ENCODE data around the gene STK39. TPM values are rescaled to one million over a fixed set of nuclear protein-coding genes. Genes with fewer than 3 reads are reported as not detected.
A peak's percentile ranks its signal among the peaks of the same experiment; 100 is the strongest.
"Not testable (repeated sequence)": the region's sequence is repeated elsewhere in the genome, so short reads cannot be mapped to it uniquely, and the experiment has no call there.

Gene STK39
- total RNA-seq, 1 experiment from 2014 or later = 27.4 TPM

DNA sequence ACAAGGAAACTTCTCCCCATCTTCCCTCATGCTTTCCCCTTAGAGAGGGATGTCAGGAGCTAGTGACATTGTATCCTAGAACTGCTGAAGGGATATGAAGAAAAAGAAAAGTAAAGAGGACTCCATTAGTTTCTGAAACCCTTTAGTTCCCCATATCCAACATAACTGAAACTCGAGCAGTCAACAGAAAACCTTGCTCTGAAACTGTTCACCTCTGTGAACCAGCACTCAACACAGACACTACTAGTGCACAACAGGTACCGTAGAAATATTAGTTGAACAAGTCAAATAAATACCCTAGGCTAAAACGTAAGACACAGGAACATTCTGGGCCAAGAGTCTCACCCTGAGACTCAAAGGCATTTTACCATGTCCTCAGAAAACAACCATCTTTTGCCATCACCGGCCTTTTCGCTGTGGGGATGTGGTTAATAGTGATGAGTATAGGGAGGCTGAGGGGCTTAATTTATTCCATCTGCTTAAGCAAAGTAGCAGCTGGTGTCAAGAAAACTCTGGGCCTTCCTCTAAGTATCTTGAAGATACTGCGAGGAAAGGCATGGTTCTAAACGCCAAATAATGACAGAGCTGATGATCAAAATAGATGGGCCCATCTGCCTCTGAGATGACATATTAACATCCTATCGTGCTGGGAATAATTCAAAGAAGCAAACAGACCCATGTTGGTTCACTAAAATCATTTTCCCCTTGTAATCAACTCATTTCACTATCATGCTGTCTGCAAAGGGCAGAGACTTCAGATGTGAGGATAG lies 156.8 kb downstream of the STK39 start:
- DNase-seq (ENCODE audit: low read depth) = no peak

DNA sequence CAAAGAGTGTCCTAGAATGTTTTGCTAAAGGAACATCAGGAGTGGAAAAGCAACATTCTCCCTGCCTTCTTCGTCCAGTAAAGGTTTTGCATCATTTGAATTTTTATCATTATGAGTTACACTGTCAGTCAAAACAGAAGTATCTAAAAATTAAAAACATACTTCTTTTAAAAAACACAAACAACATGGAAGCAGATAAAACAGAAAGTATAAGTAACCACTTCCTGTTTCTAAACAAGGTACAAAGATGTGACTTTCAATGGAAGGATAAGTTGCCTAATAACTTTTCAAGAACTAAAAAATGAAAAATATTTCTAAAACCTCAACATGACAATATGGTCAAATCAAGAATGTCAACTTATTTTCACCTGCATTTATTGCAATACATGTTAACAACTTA lies 158.2 kb downstream of the STK39 start:
- DNase-seq (ENCODE audit: low read depth) = no peak

DNA sequence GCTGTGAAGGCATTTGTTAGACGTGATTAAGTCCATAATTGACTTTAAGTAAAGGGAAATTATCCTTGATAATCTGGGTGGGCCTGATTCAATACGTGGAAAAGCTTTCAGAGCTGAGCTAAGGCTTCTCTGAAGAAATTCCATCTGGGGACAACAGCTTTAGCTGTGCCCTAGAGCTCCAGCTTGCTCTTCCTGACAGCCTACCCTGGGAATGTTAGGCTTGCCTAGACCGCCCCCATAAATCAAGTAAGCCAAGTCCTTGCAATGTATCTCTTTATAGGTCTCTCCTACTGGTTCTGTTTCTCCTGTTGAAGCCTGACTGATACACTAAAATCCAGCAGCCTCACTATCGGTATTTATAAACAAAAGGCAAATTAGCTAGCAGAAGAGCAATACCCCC lies 160.0 kb downstream of the STK39 start:
- no peak for DNase-seq (ENCODE audit: low read depth)

DNA sequence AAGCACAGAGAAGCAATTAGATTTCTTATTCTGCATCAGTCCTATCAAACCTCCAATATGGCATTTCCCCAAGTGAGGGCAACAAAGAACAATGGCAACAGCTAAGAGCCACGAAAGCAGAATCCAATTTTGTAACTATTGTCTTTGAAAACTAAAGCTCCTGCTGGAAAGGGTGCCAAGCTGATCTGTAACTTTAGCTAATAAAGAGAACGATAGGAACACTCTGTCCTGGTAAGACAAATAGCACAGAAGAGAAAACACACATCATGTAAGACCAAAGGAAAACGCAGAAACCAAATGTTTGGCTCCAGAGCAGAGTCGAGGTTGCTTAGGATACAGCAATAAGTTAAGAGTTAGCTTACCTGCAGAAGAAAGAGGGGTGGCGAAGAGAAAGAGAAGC lies 160.5 kb downstream of the STK39 start:
- DNase-seq (ENCODE audit: low read depth) = no peak

DNA sequence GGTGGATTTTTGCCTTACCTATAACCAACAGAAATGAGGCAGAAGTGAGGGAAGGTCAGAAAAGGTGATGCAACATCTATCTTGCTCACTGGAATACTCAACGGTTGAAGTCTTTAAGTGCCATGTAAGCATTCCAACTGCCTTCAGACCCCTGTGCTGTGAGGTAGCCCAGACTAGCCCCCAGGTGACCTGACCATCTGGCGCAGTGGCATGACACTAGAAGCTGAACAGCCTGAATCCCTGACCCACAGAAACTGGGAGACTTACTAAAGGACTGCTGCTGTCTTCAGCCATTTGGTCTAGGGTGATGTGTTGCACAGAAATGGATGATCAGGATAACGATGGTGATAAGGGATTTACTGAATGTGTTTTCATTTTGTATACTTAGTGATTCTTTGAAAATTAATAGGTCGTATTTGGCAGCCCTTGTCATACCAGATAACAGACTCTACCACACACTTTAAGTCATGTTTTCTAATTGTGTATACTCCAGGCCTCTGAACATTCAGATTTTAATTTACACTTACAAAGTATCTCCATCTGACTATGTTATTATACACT lies 161.5 kb downstream of the STK39 start:
- no peak for DNase-seq (ENCODE audit: low read depth)

DNA sequence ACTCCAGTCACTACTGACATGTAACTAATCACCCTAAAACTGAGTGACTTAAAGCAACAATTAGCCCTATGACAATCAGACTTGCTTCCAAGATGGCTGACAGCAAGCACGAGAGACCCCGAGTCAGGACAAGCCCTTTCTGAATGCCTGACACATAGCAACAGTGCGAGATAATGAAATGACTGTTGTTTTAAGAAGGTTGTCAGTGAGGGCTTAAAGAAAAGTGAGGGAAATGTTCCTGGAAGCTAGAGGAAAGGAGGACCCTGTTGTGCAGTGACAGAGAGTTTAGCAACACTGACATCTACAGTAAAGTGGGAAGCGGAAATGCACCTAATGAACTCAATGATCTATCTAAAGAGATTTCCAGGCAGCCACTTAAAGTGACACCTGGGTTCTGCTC lies 163.1 kb downstream of the STK39 start:
- no peak for DNase-seq (ENCODE audit: low read depth)

DNA sequence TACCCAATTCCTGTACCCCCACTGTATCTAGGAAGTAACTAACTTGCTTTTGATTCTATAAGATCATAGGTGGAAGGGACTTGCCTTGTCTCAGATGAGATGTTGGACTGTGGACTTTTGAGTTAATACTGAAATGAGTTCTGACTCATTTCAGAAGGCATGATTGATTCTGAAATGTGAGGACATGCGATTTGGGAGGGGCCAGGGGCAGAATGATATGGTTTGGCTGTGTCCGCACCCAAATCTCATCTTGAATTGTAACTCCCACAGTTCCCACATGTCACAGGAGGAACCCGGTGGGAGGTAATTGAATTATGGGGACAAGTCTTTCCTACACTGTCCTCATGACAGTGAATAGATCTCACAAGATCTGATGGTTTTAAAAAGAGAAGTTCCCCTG lies 165.9 kb downstream of the STK39 start:
- DNase-seq (ENCODE audit: low read depth) = not testable (repeated sequence)

DNA sequence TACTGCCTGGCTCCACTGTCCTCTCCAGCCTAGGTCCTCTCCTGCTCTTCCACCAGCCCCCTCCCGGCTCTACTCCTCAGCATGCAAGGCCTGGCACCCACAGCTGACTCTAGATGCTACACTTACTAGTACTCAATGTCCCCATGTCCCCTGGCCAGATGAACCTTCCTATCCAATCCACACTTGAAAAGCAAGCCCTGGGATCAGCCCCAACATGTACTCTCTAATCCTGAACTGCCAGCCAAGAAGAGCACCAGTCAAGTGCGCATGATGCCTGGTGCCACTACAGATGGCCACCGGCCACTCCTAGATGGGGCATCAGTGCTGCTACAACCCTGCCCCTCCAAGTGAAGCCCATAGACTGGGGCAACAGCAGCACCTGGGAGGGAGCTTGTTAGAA lies 168.2 kb downstream of the STK39 start:
- no peak for DNase-seq (ENCODE audit: low read depth)

DNA sequence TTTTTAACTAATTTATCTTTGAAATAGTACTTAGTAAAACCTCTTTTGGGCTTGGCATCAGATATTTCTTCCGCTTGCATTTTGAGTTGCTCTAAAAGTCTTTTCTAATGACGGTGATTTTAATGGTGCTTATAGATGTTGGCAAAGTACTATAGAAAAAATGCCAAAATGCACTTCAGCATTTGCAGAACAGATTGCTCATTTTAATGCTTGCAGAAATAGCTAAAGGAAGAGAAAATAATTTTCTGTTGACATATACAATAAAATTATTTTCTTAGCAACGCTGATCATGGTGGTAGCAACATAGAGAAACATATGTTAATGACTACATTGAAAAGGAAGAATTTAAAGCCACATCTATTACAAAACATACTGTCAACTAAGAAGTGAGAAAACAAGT lies 170.7 kb downstream of the STK39 start:
- DNase-seq (ENCODE audit: low read depth) = no peak

DNA sequence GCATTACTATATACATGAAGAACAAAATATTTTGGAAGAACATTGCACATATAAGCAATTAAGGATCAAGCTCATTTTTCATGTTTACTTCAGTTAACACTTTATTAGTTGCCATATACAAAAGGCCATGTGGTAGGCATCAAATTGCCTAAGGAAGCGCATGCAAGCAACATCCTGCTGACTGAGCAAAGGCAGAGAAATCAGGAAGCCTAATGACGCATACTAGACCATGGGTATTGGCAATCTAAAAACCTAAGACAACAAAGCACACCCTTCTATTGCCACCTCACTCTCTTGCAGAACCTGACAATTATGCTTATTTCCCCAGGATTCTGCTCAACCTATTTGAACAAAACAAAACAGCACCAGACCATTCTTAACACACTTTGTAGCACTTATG lies 171.9 kb downstream of the STK39 start:
- no peak for DNase-seq (ENCODE audit: low read depth)

DNA sequence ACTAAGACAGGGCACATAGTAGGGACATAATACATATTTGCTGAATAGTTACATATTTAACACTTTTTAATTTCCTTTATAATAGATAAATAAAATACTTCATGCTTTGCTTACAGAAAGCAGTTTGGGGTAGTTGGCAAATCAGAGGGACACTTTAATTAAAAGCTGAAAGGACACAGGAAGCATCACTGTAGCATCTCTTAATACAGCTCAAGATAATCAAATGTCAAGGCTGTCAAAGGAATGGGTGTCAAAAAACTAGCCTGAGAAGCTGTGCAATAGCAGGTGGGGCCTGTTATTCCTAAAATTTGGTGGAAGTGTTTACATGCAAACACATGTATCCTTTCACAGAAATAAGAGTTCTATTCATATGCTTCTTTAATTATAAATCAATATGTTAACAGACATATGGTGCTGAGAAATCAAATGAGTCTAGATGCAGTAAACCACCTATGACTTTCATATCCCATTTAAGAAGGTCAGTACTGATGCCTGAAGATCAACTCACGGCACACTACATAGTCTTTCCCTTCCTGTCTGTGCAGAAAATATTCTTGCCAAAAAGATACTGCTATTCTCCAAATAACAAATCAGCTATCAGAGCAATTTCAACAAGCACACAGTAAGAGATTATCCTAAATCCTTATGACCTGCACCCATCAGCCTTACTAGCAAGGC lies 174.6 kb downstream of the STK39 start:
- DNase-seq (ENCODE audit: low read depth) = no peak

DNA sequence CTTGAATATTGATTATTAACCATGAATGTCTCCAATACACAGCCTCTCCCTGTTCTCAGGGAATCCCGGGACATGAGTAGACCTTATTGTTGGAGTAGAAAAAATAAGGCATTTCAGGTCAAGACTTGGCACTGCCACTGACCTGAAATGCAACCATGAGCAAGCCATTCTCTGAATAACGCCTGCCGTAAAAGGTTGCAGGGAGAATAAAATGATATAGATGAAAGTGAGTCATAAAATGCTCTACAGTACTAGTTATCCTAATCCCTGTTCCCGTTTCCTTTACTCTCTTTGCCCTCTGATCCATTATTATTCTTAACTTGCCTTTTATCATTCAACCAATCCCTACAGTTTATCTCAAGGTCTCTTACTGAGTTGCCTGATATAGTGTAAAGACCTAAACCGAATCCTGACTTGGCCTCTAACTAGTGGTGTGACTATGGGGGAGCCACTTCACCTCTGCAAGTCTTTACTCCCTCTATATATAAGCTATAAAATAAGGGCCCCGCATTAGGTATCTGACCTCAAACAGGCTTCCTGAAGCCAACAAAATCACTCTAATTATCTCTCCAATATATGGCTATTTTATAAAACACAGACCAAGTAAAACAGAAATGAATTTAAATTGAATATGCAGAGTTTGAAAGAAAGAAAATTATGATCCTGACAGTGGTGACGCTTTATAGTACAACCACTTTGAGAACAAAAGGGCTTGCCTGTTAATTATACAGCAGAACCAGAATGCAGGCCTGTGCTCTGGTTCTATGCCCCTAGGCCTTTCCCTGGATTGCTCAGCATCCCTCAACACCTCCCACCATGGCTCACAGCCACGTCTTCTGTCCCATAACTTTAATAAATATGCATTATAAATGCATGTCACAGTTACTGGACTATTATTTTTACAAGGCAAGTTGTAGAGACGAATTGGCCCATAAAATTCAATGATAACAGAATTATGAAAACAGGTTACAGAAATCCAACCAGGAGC lies 183.1 kb downstream of the STK39 start:
- peak; percentile 21 for DNase-seq (ENCODE audit: low read depth)

DNA sequence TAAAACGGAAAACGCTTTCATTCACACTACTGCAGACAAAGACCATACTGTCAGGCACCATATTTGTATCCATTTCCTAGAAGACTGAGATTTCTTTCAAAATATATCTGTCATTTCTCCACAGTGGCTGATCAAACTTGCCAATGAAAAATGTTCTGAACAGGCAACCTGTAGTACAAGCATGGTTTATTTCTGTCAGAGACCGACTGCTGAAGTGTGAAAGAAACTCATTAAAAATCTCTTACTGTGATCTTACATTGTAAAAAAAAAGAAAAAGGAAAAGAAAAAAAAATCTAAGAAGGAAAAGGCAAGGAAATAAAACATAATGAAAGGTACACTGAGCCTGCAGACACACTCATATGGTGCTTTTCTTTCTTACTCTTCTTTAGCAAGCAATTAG lies 184.5 kb downstream of the STK39 start:
- DNase-seq (ENCODE audit: low read depth) = no peak

DNA sequence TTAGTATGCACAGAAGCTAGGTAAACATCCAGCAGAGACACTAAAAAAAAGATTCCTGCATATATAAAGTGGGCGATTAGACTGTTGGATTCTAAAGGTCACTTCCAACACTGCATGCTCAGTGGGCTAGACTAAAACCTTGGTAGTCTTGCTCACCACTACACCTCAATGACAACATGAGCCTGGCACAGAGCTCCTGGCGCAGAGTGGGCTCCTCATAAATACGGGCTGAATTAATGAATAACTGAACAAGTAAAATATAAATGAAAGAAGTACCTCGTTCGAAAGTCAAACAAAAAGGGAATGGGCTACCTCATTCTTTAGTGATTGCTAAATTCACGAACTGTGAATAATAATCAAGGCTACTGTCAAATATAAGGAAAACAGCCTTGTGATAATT lies 185.3 kb downstream of the STK39 start:
- DNase-seq (ENCODE audit: low read depth) = no peak

DNA sequence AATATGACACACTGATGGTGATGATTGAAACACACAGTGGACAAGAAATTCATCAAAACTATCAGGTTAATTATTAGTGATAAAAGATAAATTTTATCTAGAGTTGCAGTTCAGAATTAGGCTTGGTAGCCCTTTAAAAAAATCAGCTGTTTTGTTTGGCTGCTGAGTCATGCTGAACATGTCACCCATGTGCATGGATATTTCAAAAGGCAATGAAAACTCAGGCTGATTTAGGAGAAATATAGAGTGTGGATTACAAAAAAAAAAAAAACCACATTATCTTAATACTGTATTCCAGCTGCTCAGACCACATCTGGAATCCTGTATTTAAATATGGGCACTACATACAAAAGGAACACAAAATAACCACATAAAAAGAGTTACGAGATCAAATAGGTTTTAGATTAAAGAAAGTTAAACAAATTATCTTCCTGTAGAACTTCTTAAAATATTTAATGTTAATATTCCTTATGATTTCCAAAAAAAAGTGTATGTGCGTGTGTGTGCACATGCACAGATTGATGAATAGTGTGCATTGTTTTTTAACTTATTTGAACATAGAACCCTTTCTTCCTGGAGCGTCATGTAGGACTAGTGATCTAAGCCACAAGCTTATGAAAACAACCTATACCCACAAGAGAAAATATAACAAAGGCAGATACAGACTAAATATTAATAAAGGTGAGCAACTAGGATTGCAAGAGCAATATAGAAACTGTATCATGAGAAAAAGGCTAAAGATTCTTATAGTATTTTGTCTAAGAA lies 186.2 kb downstream of the STK39 start:
- DNase-seq (ENCODE audit: low read depth) = peak; percentile 12

DNA sequence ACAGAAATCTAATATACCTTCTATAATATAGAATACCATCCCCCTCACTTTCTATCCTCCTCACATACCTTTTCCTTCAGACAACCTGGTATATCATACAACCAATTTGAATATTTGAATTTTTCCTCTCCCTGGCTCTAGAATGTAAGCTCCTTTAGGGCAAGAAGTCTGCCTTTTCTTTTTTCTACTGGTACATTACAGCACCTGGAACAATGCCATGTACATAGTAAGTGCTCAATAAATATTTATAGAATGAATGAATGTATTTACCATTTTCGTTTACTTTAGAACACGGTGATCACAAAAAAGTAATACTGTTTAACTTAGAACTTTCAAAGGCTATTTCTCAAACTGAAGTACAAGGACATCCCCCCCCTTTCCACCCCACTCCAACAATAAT lies 187.6 kb downstream of the STK39 start:
- no peak for DNase-seq (ENCODE audit: low read depth)

DNA sequence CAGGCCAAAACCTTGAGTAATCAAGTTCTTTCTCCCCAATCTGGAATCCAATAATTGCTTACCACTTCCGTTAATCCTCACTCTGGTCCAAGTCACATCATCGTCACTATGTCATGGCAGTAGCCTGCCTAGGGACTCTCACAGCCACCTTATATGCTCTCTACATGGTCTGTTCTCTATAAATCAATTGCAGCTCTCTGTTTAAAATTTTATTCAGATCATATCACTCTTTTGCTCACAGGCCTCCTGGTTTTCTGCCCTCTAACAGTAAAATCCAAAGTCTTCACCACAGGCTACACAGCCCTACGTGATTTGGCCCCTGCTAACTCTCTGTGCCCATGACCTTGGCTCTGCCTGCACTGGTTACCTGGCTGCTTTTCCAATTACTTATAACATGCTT lies 188.7 kb downstream of the STK39 start:
- DNase-seq (ENCODE audit: low read depth) = no peak

DNA sequence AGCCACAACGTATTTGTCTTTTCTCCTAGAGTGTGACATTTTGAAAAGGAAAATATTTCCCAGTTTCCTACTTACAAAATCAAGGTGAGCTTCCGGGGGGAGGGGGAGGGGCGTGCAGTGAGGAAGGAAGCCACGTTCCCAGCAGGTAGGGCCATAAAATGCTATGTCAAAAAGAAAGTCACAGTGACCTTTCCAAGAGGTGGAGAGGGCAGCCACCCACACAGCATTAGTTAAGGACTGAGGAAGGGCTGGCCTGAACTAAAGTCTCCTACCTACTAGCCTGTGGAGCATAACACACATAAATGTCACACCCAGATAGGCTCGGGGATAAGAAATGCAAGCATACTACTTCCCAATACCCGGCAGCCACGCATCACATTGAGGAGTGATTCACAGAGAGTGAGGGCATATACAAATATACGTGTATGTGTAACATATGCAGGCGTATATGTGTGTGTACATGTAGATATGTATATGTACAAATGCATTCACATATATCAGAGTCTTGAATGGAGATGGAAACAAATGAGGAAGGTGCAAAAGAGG lies 191.1 kb downstream of the STK39 start:
- DNase-seq (ENCODE audit: low read depth) = no peak

DNA sequence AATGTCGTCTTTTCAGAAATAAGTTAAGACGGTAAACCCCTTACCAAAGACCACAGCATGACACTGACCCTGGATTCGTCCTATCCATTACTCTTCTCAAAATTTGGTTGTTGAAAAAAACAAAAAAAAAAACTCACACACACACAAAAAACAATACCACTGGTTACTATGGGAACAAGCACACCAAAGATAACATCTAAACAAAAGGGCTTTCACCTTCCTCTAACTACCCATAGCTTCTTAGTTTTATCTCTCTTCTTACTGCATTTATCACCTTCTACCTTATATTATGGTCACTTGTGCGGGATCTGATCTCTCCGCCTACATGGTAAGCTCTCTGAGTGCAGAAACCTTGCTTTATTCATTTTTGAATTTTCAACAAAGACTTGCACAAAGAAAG lies 192.7 kb downstream of the STK39 start:
- no peak for DNase-seq (ENCODE audit: low read depth)

DNA sequence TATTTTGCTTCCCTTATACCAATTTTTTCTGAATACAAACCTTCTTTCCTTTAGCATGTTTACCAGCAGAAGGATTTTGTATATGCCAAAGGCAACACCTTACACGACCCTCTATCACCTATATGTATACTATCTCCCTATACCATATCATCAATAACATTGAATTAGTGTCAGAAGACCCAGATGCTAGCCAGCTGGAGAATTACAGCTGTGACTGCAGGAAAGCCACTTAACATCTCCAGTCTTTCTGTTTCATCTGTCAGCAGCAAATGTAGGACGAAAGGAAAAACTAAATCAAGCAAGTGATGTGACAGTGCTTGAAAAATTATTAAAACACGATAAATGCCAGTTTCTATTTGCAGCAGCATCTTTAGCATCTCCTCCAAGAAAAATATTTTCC lies 193.7 kb downstream of the STK39 start:
- DNase-seq (ENCODE audit: low read depth) = no peak

DNA sequence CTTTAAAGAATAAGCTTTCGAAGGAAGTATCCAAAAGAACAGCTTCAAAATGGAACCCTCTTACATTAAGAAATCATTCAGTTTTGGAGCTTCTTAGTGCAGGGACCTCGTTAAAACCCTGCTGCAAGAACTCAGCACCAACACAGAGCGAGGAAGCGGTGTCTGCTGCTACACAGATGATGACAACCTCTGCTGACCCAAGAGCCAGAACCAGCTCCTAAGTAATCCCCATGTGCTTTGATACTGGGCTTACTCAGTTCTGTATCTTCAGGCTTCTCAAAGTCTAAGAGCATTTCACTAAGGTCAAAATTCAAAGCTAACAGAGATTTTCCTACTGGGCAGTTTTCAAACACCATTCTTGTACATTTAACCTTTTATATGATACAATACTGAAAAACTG lies 194.6 kb downstream of the STK39 start:
- no peak for DNase-seq (ENCODE audit: low read depth)

All from RPMI7951 (cell line).